Transverse colon (tissue), 4 donors: ENCODE measurements around the gene SCGB1D4. TPM values are rescaled to one million over a fixed set of nuclear protein-coding genes. Genes with fewer than 3 reads are reported as not detected.
"Not testable (repeated sequence)": the region's sequence is repeated elsewhere in the genome, so short reads cannot be mapped to it uniquely, and the experiment has no call there.

Experiments
- DNase-seq: peaks from one replicate; pipeline ENCODE4 v3.0.0-alpha.2; 2019
- H3K27ac ChIP-seq, 4 donors: fragments of 200-600 bp; sonication (generic); 2 replicates each; pipeline ENCODE4 v1.5.1; 2016 to 2018; ENCODE audit warnings: inconsistent platforms in 4 of 4
- H3K27me3 ChIP-seq: fragments of 200-600 bp; sonication (generic); 2 replicates; pipeline ENCODE4 v1.5.1; 2017; ENCODE audit warnings: inconsistent platforms
- H3K36me3 ChIP-seq, 4 donors: fragments of 200-600 bp; sonication (generic); 2 replicates each; pipeline ENCODE4 v1.5.1; 2017 to 2019; ENCODE audit warnings: inconsistent platforms in 4 of 4
- H3K4me1 ChIP-seq, 4 donors: fragments of 200-600 bp; sonication (generic); 2 replicates each; pipeline ENCODE4 v1.5.1; 2017 to 2020; ENCODE audit warnings: inconsistent platforms in 4 of 4
- H3K4me3 ChIP-seq, 4 donors: fragments of 200-600 bp; sonication (generic); 1 replicate in 1 of 4; 2 replicates in 3 of 4; pipeline versions ENCODE4 v1.5.1 to v1.6.1; 2017 to 2019; ENCODE audit warnings: inconsistent platforms in 4 of 4
- H3K9me3 ChIP-seq, 2 donors: fragments of 200-600 bp; sonication (generic); 2 replicates each; pipeline ENCODE4 v1.5.1; 2017 to 2019; ENCODE audit warnings: inconsistent platforms in 2 of 2
- EP300 ChIP-seq: sonication (generic); formaldehyde crosslinking; IDR thresholded peaks from one replicate; pipeline ENCODE4 v1.6.1; 2017; ENCODE audit warnings: antibody characterized with exemption, low read depth
- POLR2A ChIP-seq: fragments of 450-650 bp; IDR thresholded peaks from one replicate; pipeline ENCODE4 v1.6.1; 2016; ENCODE audit warnings: antibody characterized with exemption, mild to moderate bottlenecking, moderate library complexity
- POLR2AphosphoS5 ChIP-seq, 3 donors: sonication (generic); formaldehyde crosslinking; IDR thresholded peaks; one replicate each; pipeline ENCODE4 v1.6.1; 2016; ENCODE audit warnings: antibody characterized with exemption in 3 of 3
- WGBS, 2 donors: methylation state at CpG; one replicate each; pipeline ENCODE4 v1.1.5; 2018; ENCODE audit warnings: low coverage in 1 of 2; 5-methylcytosine and 5-hydroxymethylcytosine counted together
- in situ Hi-C, 4 donors: fragments of 200-750 bp; cut with MboI; loops; one replicate each; pipeline versions ENCODE4 v1.15.0 to v1.15.1; 2017; ENCODE audit warnings: low sequenced_read_pairs in 3 of 4, low pct_ligation_motif_present in 1 of 4, low pct_unique_long_range_greater_than_20kb in 1 of 4
- intact Hi-C: fragments of 100-400 bp; cut with DNase I; formaldehyde crosslinking; loops from one replicate; pipeline ENCODE4 v1.15.1; 2023; ENCODE audit warnings: low total_unique reads
- total RNA-seq, 4 donors: library from RNA; depleted of rRNA; stranded (reverse); fragments of >200 nt; gene quantifications; one replicate each; pipeline ENCODE4 v1.1.0, GENCODE V29; 2016
- TF ChIP-seq, protein P1 (sequence below), 5 experiments: fragments of 200-600 bp in 3 of 5; fragments of 450-650 bp in 2 of 5; sonication (generic) in 3 of 5; IDR thresholded peaks; 1 replicate in 2 of 5; 2 replicates in 3 of 5; pipeline ENCODE4 v1.5.1; 2016 to 2017; ENCODE audit warnings: antibody characterized with exemption in 5 of 5, inconsistent platforms in 3 of 5, mild to moderate bottlenecking in 2 of 5, moderate library complexity in 1 of 5

The SCGB1D4 gene, protein sequence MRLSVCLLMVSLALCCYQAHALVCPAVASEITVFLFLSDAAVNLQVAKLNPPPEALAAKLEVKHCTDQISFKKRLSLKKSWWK
- not detected for total RNA-seq

DNA sequence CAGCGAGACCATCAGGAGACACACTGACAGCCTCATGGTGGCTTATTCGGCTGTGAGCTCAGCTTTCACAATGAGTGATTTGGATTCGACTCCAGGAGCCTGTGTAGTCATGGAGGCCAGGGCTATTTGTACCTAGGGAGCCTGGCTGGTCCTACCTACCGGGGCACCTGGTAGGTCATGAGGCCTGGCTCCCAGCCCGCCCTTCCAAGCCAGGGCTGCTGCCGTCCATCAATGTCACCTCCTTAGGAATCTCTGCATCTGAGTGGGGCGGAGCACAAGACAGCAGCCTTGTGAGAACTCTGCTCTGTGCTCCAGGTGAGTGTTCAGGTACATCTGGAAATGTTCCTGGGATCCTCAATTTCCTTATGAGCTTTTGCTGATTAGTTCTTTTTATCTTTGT lies at the start of gene SCGB1D4:
Gene SCGB1D4 (minus strand): TSS at position 101 of the 400 bp plus-strand sequence. CDS start 65 bp downstream, at position 36.
- H3K4me1 ChIP-seq, result no peaks in the 10 kb centered on the region
- in situ Hi-C loops (no loop called here), intact Hi-C loops (no loop called here)
- no peak within 1 kb of the TSS for H3K27ac ChIP-seq
- WGBS, 2 donors, result 57% methylated on average over 7 of the region's 7 CpGs; no CpG with 5 or more reads in 1 of the 2 donors
- peaks cover 34% of the 10 kb centered on the region for H3K27me3 ChIP-seq
- no peaks in the 10 kb centered on the region for H3K36me3 ChIP-seq
- TF ChIP-seq EP300, result no peak
- H3K9me3 ChIP-seq, result no peaks in the 10 kb centered on the region
- no peak for DNase-seq
- H3K4me3 ChIP-seq, result no peak within 1 kb of the TSS

DNA sequence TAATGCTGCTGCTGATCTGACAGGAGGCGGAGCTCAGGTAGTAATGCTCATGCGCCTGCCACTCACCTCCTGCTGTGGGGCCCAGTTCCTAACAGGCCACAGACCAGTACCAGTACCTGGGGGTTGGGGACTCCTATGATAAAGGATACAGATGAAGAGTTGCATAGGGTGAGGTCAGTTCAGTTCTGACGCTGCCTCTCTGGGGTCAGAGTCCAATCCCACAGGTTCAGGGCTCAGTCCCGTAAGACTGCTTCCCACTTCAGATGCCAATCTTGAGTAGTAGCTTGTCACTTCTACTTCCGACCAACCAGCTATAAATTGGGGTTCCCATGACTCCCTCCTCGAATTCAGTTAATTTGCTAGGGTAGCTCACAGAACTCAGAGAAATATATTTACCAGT lies 47.0 kb upstream of the SCGB1D4 start:
- TF ChIP-seq POLR2A, result no peak
- no peak for TF ChIP-seq EP300
- no peak for TF ChIP-seq POLR2AphosphoS5 (IDR thresholded peaks at IDR 0.05)
- TF ChIP-seq, protein P1, sequence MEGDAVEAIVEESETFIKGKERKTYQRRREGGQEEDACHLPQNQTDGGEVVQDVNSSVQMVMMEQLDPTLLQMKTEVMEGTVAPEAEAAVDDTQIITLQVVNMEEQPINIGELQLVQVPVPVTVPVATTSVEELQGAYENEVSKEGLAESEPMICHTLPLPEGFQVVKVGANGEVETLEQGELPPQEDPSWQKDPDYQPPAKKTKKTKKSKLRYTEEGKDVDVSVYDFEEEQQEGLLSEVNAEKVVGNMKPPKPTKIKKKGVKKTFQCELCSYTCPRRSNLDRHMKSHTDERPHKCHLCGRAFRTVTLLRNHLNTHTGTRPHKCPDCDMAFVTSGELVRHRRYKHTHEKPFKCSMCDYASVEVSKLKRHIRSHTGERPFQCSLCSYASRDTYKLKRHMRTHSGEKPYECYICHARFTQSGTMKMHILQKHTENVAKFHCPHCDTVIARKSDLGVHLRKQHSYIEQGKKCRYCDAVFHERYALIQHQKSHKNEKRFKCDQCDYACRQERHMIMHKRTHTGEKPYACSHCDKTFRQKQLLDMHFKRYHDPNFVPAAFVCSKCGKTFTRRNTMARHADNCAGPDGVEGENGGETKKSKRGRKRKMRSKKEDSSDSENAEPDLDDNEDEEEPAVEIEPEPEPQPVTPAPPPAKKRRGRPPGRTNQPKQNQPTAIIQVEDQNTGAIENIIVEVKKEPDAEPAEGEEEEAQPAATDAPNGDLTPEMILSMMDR (IDR thresholded peaks at IDR 0.05), result no peak
- in situ Hi-C loops, result no loop called here
- Histone ChIP-seq H3K36me3 (no peaks in the 10 kb centered on the region), H3K4me1 (peaks cover 3 to 6% (median 3%) of the 10 kb centered on the region in 4 donors), H3K4me3 (no peak overlapping the region), H3K27ac (no peak overlapping the region), H3K27me3 (no peaks in the 10 kb centered on the region), H3K9me3 (no peaks in the 10 kb centered on the region)
- DNase-seq, result peak; percentile 19
- intact Hi-C loops, result no loop called here
- 75% methylated on average over 6 of the region's 6 CpGs; no CpG with 5 or more reads in 1 of the 2 donors for WGBS, 2 donors

DNA sequence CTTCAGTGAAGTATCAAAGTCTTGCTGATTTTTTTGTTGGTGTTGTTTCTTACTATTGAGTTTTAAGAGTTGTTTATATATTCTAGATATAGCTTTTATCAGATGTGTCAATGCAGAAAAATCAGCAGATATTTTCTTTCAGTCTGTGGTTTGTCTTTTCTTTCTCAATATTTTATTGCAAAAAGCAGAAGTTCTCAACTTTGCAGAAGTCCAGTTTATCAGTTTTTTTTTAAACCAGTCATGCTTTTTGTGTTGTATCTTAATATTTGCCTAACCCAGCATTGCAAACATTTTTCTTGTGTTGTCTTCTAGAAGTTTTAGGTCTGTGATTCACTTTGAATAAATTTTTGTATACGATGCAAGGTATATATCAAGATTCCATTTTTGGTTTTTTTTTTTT lies 45.3 kb upstream of the SCGB1D4 start:
- TF ChIP-seq, protein P1 (IDR thresholded peaks at IDR 0.05), result no peak
- TF ChIP-seq POLR2A (no peak), EP300 (no peak), POLR2AphosphoS5 (IDR thresholded peaks at IDR 0.05) (no peak)
- intact Hi-C loops (no loop called here), in situ Hi-C loops (no loop called here)
- Histone ChIP-seq H3K36me3 (no peaks in the 10 kb centered on the region), H3K4me1 (peaks cover 3 to 6% (median 3%) of the 10 kb centered on the region in 4 donors), H3K27ac (no peak overlapping the region), H3K27me3 (no peaks in the 10 kb centered on the region), H3K4me3 (no peak overlapping the region), H3K9me3 (no peaks in the 10 kb centered on the region)
- WGBS, 2 donors, result 77 to 90% methylated on average over 1 of the region's 1 CpG
- DNase-seq, result no peak

DNA sequence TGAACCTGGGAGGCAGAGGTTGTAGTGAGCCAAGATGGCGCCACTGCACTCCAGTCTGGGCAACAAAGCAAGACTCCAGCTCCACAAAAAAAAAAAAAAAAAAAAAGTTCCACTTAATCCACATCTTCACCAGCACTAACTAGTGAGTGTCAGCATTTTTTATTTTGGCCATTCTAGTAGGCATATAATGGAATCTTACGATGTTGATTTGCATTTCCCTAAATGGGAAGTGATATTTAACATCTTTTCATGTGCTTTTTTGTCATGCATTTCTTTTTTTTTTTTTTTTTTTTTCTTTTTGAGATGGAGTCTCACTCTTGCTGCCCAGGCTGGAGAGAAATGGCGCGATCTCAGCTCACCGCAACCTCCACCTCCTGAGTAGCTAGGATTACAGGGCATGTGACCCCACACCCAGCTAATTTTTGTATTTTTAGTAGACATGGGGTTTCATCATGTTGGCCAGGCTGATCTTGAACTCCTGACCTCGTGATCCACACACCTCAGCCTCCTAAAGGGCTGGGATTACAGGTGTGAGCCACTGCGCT lies 44.8 kb upstream of the SCGB1D4 start:
- 84 to 88% methylated on average over 7 of the region's 7 CpGs for WGBS, 2 donors
- H3K36me3 ChIP-seq, H3K4me1 ChIP-seq, H3K4me3 ChIP-seq, H3K27ac ChIP-seq, H3K9me3 ChIP-seq, in situ Hi-C loops, H3K27me3 ChIP-seq, intact Hi-C loops, DNase-seq: not testable (repeated sequence)

DNA sequence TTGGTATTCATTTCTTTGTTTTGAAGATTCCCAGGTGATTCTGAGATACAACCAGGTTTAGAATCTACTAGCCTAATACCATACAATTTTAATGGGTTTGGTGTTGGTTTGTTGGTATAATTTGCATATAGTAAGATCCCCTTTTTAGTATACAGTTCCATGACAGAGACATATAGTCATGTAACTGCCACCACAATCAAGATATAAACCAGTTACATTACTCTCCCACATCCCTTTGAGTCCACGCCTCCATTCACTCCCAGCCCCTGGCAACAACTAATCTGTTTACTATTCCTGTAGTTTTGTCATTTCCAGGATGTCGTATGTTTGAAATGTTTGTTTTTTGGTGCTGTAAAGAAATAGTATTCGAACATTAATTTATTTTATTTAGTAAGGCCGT lies 42.7 kb upstream of the SCGB1D4 start:
- intact Hi-C loops (no loop called here), in situ Hi-C loops (no loop called here)
- Histone ChIP-seq H3K27ac (peak overlapping the region in 1 of 4 donors; percentile 11), H3K27me3 (no peaks in the 10 kb centered on the region), H3K9me3 (no peaks in the 10 kb centered on the region), H3K4me3 (no peak overlapping the region), H3K36me3 (no peaks in the 10 kb centered on the region), H3K4me1 (peaks cover 8 to 18% (median 10%) of the 10 kb centered on the region in 4 donors)
- 56 to 65% methylated on average over 4 of the region's 4 CpGs for WGBS, 2 donors
- no peak for DNase-seq
- TF ChIP-seq, protein P1 (IDR thresholded peaks at IDR 0.05), result no peak
- no peak for TF ChIP-seq POLR2AphosphoS5 (IDR thresholded peaks at IDR 0.05)
- no peak for TF ChIP-seq POLR2A
- no peak for TF ChIP-seq EP300
